A549 (cell line): ENCODE results near the gene DCUN1D2. TPM values are rescaled to one million over a fixed set of nuclear protein-coding genes. Genes with fewer than 3 reads are reported as not detected.

Experiments
- ATAC-seq, 2 experiments: fragments of 200-7000 bp in 1 of 2; fragments of >200 bp in 1 of 2; cut with Nextera tagmentation in 1 of 2; cut with Tn5 transposase in 1 of 2; 3 replicates each; pipeline versions ENCODE4 v1.8.0 to v1.9.1; 2018 to 2020; ENCODE audit warnings: mild to moderate bottlenecking in 1 of 2, moderate library complexity in 1 of 2
- CTCF ChIA-PET: fragments of 300-600 bp; sonication (Branson Sonifier 250); formaldehyde crosslinking; extraction: SDS; loops from one replicate; lab custom pipeline; 2021; ENCODE audit warnings: antibody characterized with exemption, inconsistent platforms; lab: Yijun Ruan, JAX
- POLR2A ChIA-PET: fragments of 350-600 bp; formaldehyde crosslinking; extraction: SDS; loops from one replicate; lab custom pipeline; 2021; ENCODE audit warnings: antibody characterized with exemption, inconsistent platforms; lab: Yijun Ruan, JAX
- DNase-seq, 2 experiments: peaks; one replicate each; pipeline versions ENCODE4 v3.0.0 to v3.0.0-alpha.2; 2011 to 2016; ENCODE audit warnings: low read depth in 1 of 2, low spot score in 1 of 2
- FAIRE-seq: peaks from 2 replicates; lab custom pipeline; 2011; peaks lifted over from hg19 to GRCh38; lab: Jason Lieb, UNC
- H3K27ac ChIP-seq, 2 experiments: fragments of >200 bp; sonication (Bioruptor Twin); formaldehyde crosslinking; 3 replicates each; pipeline ENCODE4 v1.5.1; 2016 to 2017
- H3K4me1 ChIP-seq: fragments of >200 bp; sonication (Bioruptor Twin); formaldehyde crosslinking; 3 replicates; pipeline ENCODE4 v1.6.1; 2016
- H3K4me2 ChIP-seq: fragments of >200 bp; sonication (Bioruptor Twin); formaldehyde crosslinking; 3 replicates; pipeline ENCODE4 v1.6.1; 2016
- H3K4me3 ChIP-seq: fragments of >200 bp; sonication (Bioruptor Twin); formaldehyde crosslinking; 3 replicates; pipeline ENCODE4 v1.5.1; 2016
- H3K9me3 ChIP-seq: fragments of >200 bp; sonication (Bioruptor Twin); formaldehyde crosslinking; 3 replicates; pipeline ENCODE4 v1.6.1; 2016
- BCL3 ChIP-seq: fragments of >200 bp; sonication (Bioruptor Twin); formaldehyde crosslinking; IDR thresholded peaks from 3 replicates; pipeline ENCODE4 v1.6.1; 2016
- CBX2 ChIP-seq: fragments of 200-600 bp; sonication (generic); IDR thresholded peaks from 2 replicates; pipeline ENCODE4 v1.6.1; 2016; ENCODE audit warnings: low read depth, mild to moderate bottlenecking, borderline replicate concordance
- CBX8 ChIP-seq: fragments of 200-600 bp; sonication (generic); IDR thresholded peaks from 2 replicates; pipeline ENCODE4 v1.6.1; 2016
- CTCF ChIP-seq: fragments of >200 bp; sonication (Bioruptor Twin); formaldehyde crosslinking; IDR thresholded peaks from 3 replicates; pipeline ENCODE4 v1.5.1; 2016
- EHF ChIP-seq: fragments of 250-450 bp; sonication (Bioruptor Pico); IDR thresholded peaks from 2 replicates; pipeline ENCODE4 v1.5.0; 2020; ENCODE audit warnings: mild to moderate bottlenecking
- EP300 ChIP-seq, 2 experiments: fragments of >200 bp; sonication (Bioruptor Twin); formaldehyde crosslinking; IDR thresholded peaks; 2 replicates in 1 of 2; 3 replicates in 1 of 2; pipeline ENCODE4 v1.6.1; 2016 to 2017
- FOSL2 ChIP-seq, 2 experiments: fragments of 450-650 bp in 1 of 2; fragments of >200 bp in 1 of 2; sonication (Bioruptor Twin) in 1 of 2; formaldehyde crosslinking; IDR thresholded peaks; 2 replicates each; pipeline versions ENCODE4 v1.5.0 to v1.6.1; 2016 to 2020; ENCODE audit warnings: mild to moderate bottlenecking in 1 of 2, moderate library complexity in 1 of 2
- HES2 ChIP-seq: fragments of >200 bp; sonication (Bioruptor Twin); formaldehyde crosslinking; IDR thresholded peaks from 2 replicates; pipeline ENCODE4 v1.6.1; 2016
- HMGXB4 ChIP-seq: fragments of 250-450 bp; sonication (Bioruptor Pico); IDR thresholded peaks from 2 replicates; pipeline ENCODE4 v1.5.0; 2021; ENCODE audit warnings: mild to moderate bottlenecking, moderate library complexity, borderline replicate concordance
- JUNB ChIP-seq: fragments of >200 bp; sonication (Bioruptor Twin); formaldehyde crosslinking; IDR thresholded peaks from 2 replicates; pipeline ENCODE4 v1.6.1; 2016
- MAX ChIP-seq: IDR thresholded peaks from 2 replicates; pipeline ENCODE4 v1.6.1; 2012
- MAZ ChIP-seq: fragments of 150-350 bp; IDR thresholded peaks from 2 replicates; pipeline ENCODE4 v1.6.1; 2014; ENCODE audit warnings: antibody characterized with exemption, low read depth, low read length, borderline replicate concordance
- NR3C1 ChIP-seq: fragments of >200 bp; sonication (Bioruptor Twin); formaldehyde crosslinking; IDR thresholded peaks from 3 replicates; pipeline ENCODE4 v1.6.1; 2017
- RARB ChIP-seq: fragments of 250-450 bp; sonication (Bioruptor Pico); IDR thresholded peaks from 2 replicates; pipeline ENCODE4 v1.8.0; 2021; ENCODE audit warnings: mild to moderate bottlenecking, moderate library complexity
- REST ChIP-seq: fragments of 200-600 bp; sonication (generic); IDR thresholded peaks from 2 replicates; pipeline ENCODE4 v1.6.1; 2016; ENCODE audit warnings: antibody characterized with exemption, mild to moderate bottlenecking, moderate library complexity
- RFX5 ChIP-seq: fragments of 450-650 bp; IDR thresholded peaks from 2 replicates; pipeline ENCODE4 v1.7.1; 2014; ENCODE audit warnings: antibody characterized with exemption, mild to moderate bottlenecking, moderate library complexity
- RNF2 ChIP-seq: fragments of 200-600 bp; sonication (generic); IDR thresholded peaks from 2 replicates; pipeline ENCODE4 v1.6.1; 2016; ENCODE audit warnings: low read depth, mild to moderate bottlenecking, antibody characterized with exemption, moderate library complexity, borderline replicate concordance
- SMC3 ChIP-seq: fragments of >200 bp; sonication (Bioruptor Twin); formaldehyde crosslinking; IDR thresholded peaks from 3 replicates; pipeline ENCODE4 v1.6.1; 2018; ENCODE audit warnings: inconsistent platforms
- SREBF2 ChIP-seq: fragments of 450-650 bp; IDR thresholded peaks from 2 replicates; pipeline ENCODE4 v1.6.1; 2014; ENCODE audit warnings: mild to moderate bottlenecking, moderate library complexity
- ZNF302 ChIP-seq: fragments of 250-450 bp; sonication (Bioruptor Pico); IDR thresholded peaks from 2 replicates; pipeline ENCODE4 v1.9.0; 2021; ENCODE audit warnings: inconsistent platforms, mild to moderate bottlenecking, moderate library complexity
- WGBS: methylation state at CpG from one replicate; pipeline ENCODE4 v1.1.6; 2017; ENCODE audit errors: missing lambda C conversion rate; 5-methylcytosine and 5-hydroxymethylcytosine counted together
- polyA plus RNA-seq, 4 experiments: library from polyadenylated mRNA; depleted of rRNA in 3 of 4; stranded (reverse); fragments of >200 nt; fragmentation: RNase III in 1 of 4; extraction: RNeasy Plus Mini Kit Qiagen cat#74134 plus additional on column Dnase treatment in 1 of 4; gene quantifications; 2 replicates in 3 of 4; 3 replicates in 1 of 4; pipeline ENCODE4 v1.2.3, GENCODE V29; 2011 to 2017

DCUN1D2 gene
- polyA plus RNA-seq, 2 of the 4 experiments (the other 2 are of a cell fraction): 8.4 to 8.6 TPM

GRCh38 chr13:113414335-113414734, 76.2 kb downstream of the DCUN1D2 start:
- ATAC-seq (no peak), DNase-seq (no peak), FAIRE-seq (no peak)
- ChIA-PET POLR2A (no interaction called here), CTCF (no interaction called here)
- no peaks in the 10 kb centered on the region for H3K9me3 ChIP-seq
- H3K4me3 ChIP-seq: no peak overlapping the region
- TF ChIP-seq NR3C1 (no peak), ZNF302 (CRISPR knock-in tag) (no peak)
- H3K4me2 ChIP-seq: no peak overlapping the region
- 100% methylated on average over 4 of the region's 8 CpGs for WGBS
- H3K27ac ChIP-seq: no peak overlapping the region; a peak in 1 of 6 replicates
- peaks cover 20% of the 10 kb centered on the region for H3K4me1 ChIP-seq

GRCh38 chr13:113413898-113414282, 76.6 kb downstream of the DCUN1D2 start:
- WGBS: 59% methylated on average over 7 of the region's 9 CpGs
- Histone ChIP-seq H3K4me2 (no peak overlapping the region), H3K9me3 (no peaks in the 10 kb centered on the region)
- ATAC-seq: no peak
- POLR2A ChIA-PET: no interaction called here
- no peak for TF ChIP-seq MAZ
- TF ChIP-seq JUNB: no peak
- TF ChIP-seq RFX5: no peak
- no peak for TF ChIP-seq RNF2
- TF ChIP-seq EHF (CRISPR knock-in tag): no peak
- TF ChIP-seq CBX8: no peak
- no peak for TF ChIP-seq SREBF2
- TF ChIP-seq BCL3: no peak
- TF ChIP-seq REST: no peak
- TF ChIP-seq FOSL2 (IDR thresholded peaks at IDR 0.05): no peak
- no peak for TF ChIP-seq FOSL2 (CRISPR knock-in tag; IDR thresholded peaks at IDR 0.05)
- no peak for TF ChIP-seq SMC3
- no peak for TF ChIP-seq HES2
- no peak for TF ChIP-seq MAX
- no peak for TF ChIP-seq RARB (CRISPR knock-in tag)
- no peak for TF ChIP-seq HMGXB4 (CRISPR knock-in tag)
- no peak for TF ChIP-seq CBX2
- TF ChIP-seq CTCF: no peak
- no peak for TF ChIP-seq EP300 (IDR thresholded peaks at IDR 0.05)
- TF ChIP-seq, all 56 proteins: peak for 0
- DNase-seq (no peak), FAIRE-seq (no peak)
- no peak overlapping the region; a peak in 1 of 6 replicates for H3K27ac ChIP-seq
- CTCF ChIA-PET: no interaction called here
- H3K4me3 ChIP-seq: no peak overlapping the region
- peaks cover 20% of the 10 kb centered on the region for H3K4me1 ChIP-seq
